SK-N-MC (cell line): ENCODE data around the gene OSBPL5.

Experiments
- EZH2 ChIP-seq: fragments of 200-600 bp; sonication (generic); IDR thresholded peaks from one replicate; pipeline ENCODE4 v1.6.1; 2017; ENCODE audit warnings: antibody characterized with exemption
- POLR2AphosphoS5 ChIP-seq: IDR thresholded peaks from 2 replicates; pipeline ENCODE4 v1.6.1; 2012; ENCODE audit warnings: mild to moderate bottlenecking, low read depth, low read length, borderline replicate concordance

- TF ChIP-seq EZH2 (no peak), POLR2AphosphoS5 (no peak)
Measured at GRCh38 chr11:3153291-3153861, 11.7 kb downstream of the OSBPL5 start.
